Stimulated activated CD4-positive, alpha-beta T cell treated with anti-CD3 and anti-CD28 coated beads, Interleukin-1b, Interleukin-23, amount 100 ng/mL, for 48 hours (primary cell): Measurements from ENCODE around the gene PON2.
"Not testable (repeated sequence)": the region's sequence is repeated elsewhere in the genome, so short reads cannot be mapped to it uniquely, and the experiment has no call there.

ENCODE experiments used
- DNase-seq: peaks from one replicate; pipeline ENCODE4 v3.0.0-alpha.2; 2020

Gene PON2

GRCh38 chr7:95398155-95398940, 36.5 kb downstream of the PON2 start:
- no peak for DNase-seq

- no peak for DNase-seq
Measured at GRCh38 chr7:95397381-95397780, 37.4 kb downstream of the PON2 start.

- peak; percentile 9 for DNase-seq
Measured at GRCh38 chr7:95396136-95397032, 38.4 kb downstream of the PON2 start, which contains the start of gene PON3. TSS of gene PON3 (minus strand) at chr7:95396375. CDS start at chr7:95396350, 25 bp downstream.

- DNase-seq: no peak
Measured at GRCh38 chr7:95395755-95396135, 39.1 kb downstream of the PON2 start.

GRCh38 chr7:95394370-95394769, 40.5 kb downstream of the PON2 start:
- no peak for DNase-seq

GRCh38 chr7:95391761-95392160, 43.1 kb downstream of the PON2 start:
- DNase-seq: no peak

- no peak for DNase-seq
Measured at GRCh38 chr7:95389516-95389915, 45.3 kb downstream of the PON2 start.

- DNase-seq: not testable (repeated sequence)
Measured at GRCh38 chr7:95379457-95379856, 55.4 kb downstream of the PON2 start.

- DNase-seq: no peak
Measured at GRCh38 chr7:95376632-95377400, 58.0 kb downstream of the PON2 start.

- DNase-seq: no peak
Measured at GRCh38 chr7:95375591-95376257, 59.1 kb downstream of the PON2 start.

GRCh38 chr7:95373323-95373722, 61.5 kb downstream of the PON2 start:
- no peak for DNase-seq

GRCh38 chr7:95368235-95368634, 66.6 kb downstream of the PON2 start:
- no peak for DNase-seq

GRCh38 chr7:95367606-95368005, 67.2 kb downstream of the PON2 start:
- no peak for DNase-seq

GRCh38 chr7:95365151-95365550, 69.7 kb downstream of the PON2 start:
- DNase-seq: no peak

- no peak for DNase-seq
Measured at GRCh38 chr7:95357623-95358022, 77.2 kb downstream of the PON2 start.
